CD4-positive, alpha-beta T cell treated with Interleukin-15 for 1 hour (primary cell): ENCODE results near the gene NETO2.
"Not testable (repeated sequence)": the region's sequence is repeated elsewhere in the genome, so short reads cannot be mapped to it uniquely, and the experiment has no call there.

Experiments
- DNase-seq: peaks from one replicate; pipeline ENCODE4 v3.0.0-alpha.2; 2020

The NETO2 gene

DNA sequence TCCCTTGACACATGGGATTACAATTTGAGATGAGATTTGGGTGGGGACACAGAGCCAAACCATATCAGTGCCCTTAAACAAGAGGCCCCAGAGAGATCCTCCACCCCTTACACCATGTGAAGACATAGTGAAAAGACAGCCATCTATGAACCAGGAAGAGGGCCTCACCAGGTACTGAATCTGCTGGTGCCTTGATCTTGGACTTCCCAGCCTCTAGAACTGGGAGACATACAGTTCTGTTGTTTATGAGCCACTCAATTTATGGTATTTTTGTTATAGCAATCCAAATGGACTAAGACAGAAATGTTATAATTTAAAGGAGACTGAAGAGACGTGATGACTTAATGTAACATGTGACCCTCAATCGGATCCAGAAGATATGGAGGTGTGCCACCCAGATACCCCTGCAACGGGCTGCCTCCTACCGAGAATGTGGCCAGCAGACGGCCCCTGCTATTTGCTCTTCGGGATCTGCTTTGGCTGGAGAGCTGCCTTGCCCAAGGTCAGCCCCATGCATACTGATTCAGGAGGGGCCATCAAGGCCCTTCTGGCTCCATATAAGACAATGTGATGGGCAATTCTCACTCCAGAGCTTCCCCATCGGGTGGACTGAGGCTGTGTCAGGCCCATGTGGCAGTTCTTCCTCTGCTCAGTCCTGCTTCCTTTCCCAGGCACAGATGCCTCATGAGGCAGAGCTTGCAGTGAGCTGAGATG is 80.6 kb downstream of the NETO2 start:
- DNase-seq: no peak

GRCh38 chr16:47061204-47061603 is 82.5 kb downstream of the NETO2 start:
- DNase-seq: no peak

DNA sequence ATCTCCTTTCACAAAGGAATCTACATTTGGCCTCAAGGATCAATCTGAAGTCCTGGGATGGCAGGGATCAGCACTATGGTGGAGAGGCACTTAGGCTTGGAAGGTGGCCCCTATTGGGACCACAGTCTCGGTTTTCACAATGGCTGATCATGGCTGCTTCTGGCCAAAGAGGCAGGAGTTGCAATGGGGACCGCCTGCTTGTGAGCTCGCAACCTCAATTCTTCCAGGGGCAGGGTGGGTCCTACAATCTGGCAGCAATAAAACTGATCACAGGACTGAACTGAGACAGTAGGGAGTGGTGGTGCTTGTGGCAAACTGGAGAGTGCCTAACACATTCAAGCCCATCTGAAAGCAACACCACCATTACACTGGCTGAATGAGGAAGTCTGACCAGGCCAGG is 83.1 kb downstream of the NETO2 start:
- DNase-seq: no peak

GRCh38 chr16:47059991-47060390 is 83.8 kb downstream of the NETO2 start:
- no peak for DNase-seq

DNA sequence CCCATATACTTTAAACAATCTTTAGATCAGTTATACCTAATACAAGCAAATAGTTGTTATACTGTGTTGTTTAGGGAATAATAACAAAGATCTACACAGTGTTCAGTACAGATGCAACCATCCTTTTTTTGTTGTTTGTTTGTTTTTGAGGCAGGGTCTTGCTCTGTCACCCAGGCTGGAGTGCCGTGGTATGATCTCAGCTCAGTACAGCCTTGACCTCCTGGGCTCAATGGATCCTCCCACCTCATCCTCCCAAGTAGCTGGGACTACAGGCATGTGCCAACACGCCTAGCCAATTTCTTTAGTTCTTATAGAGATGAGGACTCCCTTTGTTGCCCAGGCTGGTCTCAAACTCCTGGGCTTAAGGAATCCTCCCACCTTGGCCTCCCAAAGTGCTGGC is 84.6 kb downstream of the NETO2 start:
- not testable (repeated sequence) for DNase-seq

DNA sequence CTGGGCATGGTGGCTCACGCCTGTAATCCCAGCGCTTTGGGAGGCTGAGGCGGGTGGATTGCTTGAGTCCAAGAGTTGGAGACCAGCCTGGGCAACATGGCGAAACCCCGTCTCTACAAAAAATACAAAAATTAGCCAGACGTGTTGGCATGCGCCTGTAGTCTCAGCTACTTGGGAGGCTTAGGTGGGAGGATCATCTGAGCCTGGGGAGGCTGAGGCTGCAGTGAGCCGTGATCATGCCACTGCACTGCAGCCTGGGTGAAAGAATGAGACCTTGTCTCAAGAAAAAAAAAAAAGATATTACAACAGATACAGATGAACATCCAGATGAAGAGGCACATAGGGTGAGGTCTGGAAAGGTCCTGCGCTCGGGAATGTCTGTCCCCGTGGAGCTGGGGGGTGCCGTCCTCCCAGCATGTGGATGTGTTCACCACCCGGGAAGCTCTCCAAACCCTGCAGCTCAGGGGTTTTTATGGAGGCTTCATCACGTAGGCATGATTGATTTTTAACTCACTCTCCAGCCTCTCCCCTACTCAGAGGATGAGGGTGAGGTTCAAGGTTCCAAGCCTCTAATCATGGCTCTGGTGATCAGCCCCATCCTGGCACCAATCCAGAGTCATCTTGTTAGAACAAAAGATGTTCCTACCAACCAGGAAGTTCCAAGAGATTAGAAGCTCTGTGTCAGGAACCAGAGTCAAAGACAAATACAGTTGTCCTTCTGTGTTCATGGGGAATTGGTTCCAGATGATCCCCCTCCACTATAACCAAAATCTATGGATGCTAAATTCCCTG is 85.3 kb downstream of the NETO2 start:
- no peak for DNase-seq

DNA sequence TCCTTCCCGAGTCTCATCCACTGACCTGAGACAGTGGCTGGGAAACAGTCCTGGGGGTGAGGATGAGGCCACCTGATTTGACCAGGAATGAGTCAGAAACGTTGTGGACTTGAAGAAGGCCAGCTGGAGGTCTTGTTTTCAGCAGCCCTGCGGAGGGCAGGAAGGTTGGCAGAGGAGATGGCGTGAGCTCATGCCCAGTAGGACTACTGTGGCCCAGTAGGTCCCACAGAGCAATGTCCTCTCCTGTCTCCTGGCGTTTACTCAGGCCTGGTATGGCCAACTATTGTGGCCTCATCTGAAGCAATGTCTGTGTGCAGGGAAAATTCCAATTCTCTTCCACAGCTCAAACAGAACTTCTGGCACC is 86.1 kb downstream of the NETO2 start:
- no peak for DNase-seq

DNA sequence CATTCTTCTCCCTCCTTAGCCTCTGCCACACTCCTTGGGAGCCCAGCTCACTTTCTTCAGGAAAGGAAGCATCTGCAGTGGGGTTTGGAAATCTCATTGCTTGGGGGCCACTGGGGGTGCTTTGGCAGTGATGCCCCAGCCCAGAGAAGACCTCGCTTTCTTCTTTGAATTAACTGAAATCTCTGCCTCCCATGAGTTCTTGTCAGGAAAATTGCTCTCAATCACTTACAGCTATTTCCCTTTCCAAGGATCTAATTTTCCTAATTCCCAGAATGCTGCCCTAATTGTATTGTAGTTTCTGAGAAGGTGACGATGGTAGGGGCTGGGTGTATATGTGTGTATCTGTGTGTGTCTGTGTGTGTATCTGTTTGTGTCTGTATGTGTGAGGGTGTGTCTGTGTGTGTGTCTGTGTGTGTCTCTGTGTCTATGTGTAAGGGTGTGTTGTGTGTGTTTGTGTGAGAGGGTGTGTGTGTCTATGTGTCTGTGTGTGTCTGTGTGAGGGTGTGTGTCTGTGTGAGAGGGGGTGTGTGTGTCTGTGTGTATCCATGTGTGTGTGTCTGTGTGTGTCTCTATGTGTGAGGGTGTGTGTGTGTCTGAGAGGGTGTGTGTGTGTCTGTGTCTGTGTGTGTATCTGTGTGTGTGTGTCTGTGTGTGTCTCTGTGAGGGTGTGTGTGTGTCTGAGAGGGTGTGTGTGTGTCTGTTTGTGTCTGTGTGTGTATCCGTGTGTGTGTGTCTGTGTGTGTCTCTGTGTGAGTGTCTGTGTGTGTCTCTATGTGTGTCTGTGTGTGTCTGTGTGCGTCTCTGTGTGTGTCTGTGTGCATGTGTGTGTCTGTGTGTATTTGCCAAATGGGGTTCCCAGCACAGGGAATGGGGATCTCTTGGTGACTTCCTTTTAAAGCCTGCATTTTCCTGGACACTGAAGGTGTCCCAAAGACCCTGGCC is 86.8 kb downstream of the NETO2 start:
- no peak for DNase-seq

DNA sequence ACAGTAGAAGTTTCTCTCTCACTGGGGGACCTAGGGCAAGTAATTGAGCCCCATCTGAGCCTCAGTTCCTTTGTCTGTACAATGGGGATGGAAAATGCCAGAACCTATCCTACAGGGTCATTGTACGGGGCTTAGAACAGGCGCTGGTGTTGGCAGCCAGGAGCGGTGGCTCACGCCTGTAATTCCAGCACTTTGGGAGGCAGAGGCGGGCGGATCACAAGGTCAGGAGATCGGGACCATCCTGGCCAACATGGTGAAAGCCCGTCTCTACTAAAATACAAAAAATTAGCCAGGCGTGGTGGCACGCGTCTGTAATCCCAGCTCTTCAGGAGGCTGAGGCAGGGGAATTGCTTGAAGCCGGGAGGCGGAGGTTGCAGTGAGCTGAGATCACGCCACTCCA is 87.7 kb downstream of the NETO2 start:
- DNase-seq: not testable (repeated sequence)

- DNase-seq: no peak
Measured at GRCh38 chr16:47055136-47055885, 88.4 kb downstream of the NETO2 start.

DNA sequence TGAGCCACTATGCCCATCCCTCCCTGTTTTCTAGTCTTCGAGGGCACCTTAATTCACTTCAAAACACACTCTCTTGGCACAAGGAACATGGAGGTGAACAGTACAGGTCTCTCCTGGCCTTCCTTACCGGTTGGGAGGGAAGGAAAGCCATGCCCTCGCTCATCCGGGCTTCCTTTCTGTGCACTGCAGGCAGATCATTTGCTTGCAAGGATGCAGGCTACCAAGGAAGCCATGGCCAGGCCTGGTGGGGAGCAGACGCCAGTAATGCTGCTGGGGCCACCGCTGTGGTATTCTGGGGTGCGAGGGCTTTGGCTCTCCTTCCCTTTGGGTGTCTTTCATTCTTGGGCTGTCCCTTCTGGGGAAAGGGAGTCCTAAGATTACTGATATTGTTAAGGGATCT is 89.4 kb downstream of the NETO2 start:
- DNase-seq: no peak

- DNase-seq: no peak
Measured at GRCh38 chr16:47053895-47054294, 89.8 kb downstream of the NETO2 start.

- no peak for DNase-seq
Measured at GRCh38 chr16:47052666-47053640, 90.8 kb downstream of the NETO2 start.

DNA sequence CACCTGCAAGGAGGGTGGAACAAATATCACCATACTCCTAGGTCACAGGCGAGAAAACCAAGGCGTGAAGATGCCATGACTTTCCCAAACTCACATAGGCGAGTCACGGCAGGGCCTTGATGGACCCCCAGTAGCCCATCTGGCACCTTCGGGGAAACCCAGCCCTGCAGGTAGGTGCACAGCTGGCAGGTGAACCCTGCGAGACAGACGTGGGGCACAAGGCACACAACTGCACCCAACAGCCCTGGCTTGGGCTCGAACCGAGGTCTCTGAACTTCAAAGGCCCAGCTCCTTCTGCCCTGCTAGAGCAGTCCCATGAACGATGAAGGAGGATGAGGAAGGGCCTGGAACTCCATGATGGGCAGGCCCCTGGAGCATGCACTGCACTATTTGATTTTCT is 92.7 kb downstream of the NETO2 start:
- DNase-seq: no peak

GRCh38 chr16:47049901-47050583 is 93.7 kb downstream of the NETO2 start:
- DNase-seq: no peak

GRCh38 chr16:47047524-47048203 is 96.1 kb downstream of the NETO2 start:
- no peak for DNase-seq

DNA sequence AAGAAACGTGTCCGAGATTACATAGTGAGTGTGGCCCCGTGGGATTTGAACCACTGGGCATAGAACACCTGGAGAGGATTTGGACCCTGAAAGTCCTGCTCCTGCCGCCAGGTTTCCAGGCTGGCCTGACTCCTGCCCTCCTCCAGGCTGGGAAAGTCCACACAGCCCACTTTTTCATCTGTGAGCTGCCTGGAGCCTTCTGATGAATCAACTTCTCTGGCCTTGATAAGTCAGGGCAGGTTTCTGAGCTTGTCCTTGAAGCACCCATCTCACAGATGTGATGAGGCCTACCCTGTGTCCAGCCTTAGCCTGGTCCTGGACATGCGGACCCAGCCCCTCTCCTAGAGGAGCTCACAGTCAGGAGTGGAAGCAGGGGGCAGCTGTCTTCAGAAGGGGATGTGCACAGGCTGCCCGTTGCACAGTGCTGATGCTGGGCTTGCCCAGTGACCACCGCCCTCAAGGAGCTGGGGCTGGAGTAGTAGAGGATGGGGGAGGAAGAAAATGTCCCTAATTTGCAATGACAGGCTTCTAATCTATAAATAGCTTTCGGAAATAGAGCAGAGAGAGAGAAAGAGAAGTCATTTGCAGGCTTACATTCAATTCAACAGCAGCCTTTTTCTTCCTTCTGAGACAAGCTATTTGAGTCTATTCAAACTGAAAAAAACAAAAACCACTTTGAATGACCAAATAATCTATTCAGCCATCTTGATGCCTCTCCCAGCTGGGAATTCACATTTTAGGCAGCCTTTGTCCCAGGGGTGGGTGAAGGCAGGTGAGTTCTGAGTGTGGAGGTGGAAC is 96.8 kb downstream of the NETO2 start:
- no peak for DNase-seq

GRCh38 chr16:47045459-47045858 is 98.3 kb downstream of the NETO2 start:
- no peak for DNase-seq

- no peak for DNase-seq
Measured at GRCh38 chr16:47045023-47045422, 98.7 kb downstream of the NETO2 start.
